Measurements from ENCODE around the gene DNAJC15. TPM values are rescaled to one million over a fixed set of nuclear protein-coding genes. Genes with fewer than 3 reads are reported as not detected.

Gene DNAJC15
- polyA plus RNA-seq, 3 donors from 2014 or later = 10.3 to 22.4 (median 22.3) TPM

- Mint-ChIP-seq H3K27ac (no peak overlapping the region), H3K9me3 (no peaks in the 10 kb centered on the region), H3K27me3 (ENCODE audit: low read depth in 3 of 3) (peaks cover 0 to 2% (median 0%) of the 10 kb centered on the region in 3 donors), H3K4me1 (peaks cover 12 to 20% of the 10 kb centered on the region in 2 donors), H3K4me3 (no peak overlapping the region), H3K36me3 (peaks cover 8 to 13% (median 9%) of the 10 kb centered on the region in 3 donors)
- DNase-seq = peak; percentile 3 to 25 (median 17)
Observed at GRCh38 chr13:43085545-43085944, 62.2 kb downstream of the DNAJC15 start.

DNA sequence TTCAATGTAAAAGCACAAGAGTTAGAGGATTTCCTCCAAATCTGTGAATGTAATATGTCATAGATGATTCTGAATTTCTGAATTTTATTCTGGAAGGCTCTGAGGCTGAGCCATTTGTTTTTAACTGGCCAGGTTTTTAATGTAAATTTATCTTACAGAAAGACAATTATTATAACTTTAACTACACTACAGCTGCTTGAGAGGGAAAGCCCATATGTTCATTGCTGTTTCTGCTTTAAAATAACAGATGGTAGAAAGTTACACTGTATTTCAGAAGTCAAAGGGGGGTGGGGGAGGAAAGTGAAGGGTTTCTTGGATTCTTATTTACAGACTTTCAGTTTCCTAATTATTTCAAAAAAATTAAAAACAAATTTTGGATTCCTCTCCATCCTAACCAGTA, 62.8 kb downstream of the DNAJC15 start:
- H3K36me3 Mint-ChIP-seq = peaks cover 5 to 13% (median 5%) of the 10 kb centered on the region in 3 donors
- peaks cover 0 to 2% (median 0%) of the 10 kb centered on the region in 3 donors for H3K27me3 Mint-ChIP-seq (ENCODE audit: low read depth in 3 of 3)
- H3K4me3 Mint-ChIP-seq = no peak overlapping the region
- no peak overlapping the region for H3K27ac Mint-ChIP-seq
- DNase-seq = no peak
- H3K9me3 Mint-ChIP-seq = no peaks in the 10 kb centered on the region
- H3K4me1 Mint-ChIP-seq = peaks cover 12 to 20% of the 10 kb centered on the region in 2 donors

- peaks cover 12 to 20% of the 10 kb centered on the region in 2 donors for H3K4me1 Mint-ChIP-seq
- peak overlapping the region; percentile 84 to 96 (median 86) for H3K4me3 Mint-ChIP-seq
- peak overlapping the region; percentile 87 to 99 (median 93) for H3K27ac Mint-ChIP-seq
- no peaks in the 10 kb centered on the region for H3K27me3 Mint-ChIP-seq (ENCODE audit: low read depth in 3 of 3)
- H3K9me3 Mint-ChIP-seq = no peaks in the 10 kb centered on the region
- DNase-seq = peak; percentile 30 to 47 (median 38)
- H3K36me3 Mint-ChIP-seq = peaks cover 8 to 20% (median 16%) of the 10 kb centered on the region in 3 donors
Observed at GRCh38 chr13:43088093-43088511, 64.7 kb downstream of the DNAJC15 start.

GRCh38 chr13:43089912-43090498, 66.6 kb downstream of the DNAJC15 start:
- no peak for DNase-seq
- no peaks in the 10 kb centered on the region for H3K9me3 Mint-ChIP-seq
- H3K4me1 Mint-ChIP-seq = peaks cover 14 to 24% of the 10 kb centered on the region in 2 donors
- no peak overlapping the region for H3K4me3 Mint-ChIP-seq
- no peak overlapping the region for H3K27ac Mint-ChIP-seq
- H3K27me3 Mint-ChIP-seq (ENCODE audit: low read depth in 3 of 3) = no peaks in the 10 kb centered on the region
- peaks cover 8 to 20% (median 16%) of the 10 kb centered on the region in 3 donors for H3K36me3 Mint-ChIP-seq

DNA sequence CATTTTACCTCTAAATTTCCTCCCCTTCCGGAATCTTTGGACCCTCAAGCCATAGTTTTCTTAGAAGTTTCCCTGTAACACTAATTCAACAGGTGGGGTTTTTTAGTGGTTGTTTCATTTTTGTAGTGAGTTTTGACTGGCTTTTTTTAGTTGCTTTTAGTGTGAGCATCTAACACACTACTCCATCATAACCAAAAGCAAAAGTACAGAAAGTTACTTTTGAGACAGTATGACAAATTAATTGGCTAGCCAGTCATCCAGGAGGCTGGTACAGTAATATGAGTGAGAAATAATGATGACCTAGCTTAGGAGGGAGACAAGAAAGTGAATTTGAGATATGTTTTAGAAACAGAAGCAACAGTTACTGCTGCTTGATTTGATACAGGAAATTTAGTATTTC, 71.5 kb downstream of the DNAJC15 start:
- DNase-seq = no peak
- Mint-ChIP-seq H3K36me3 (peaks cover 3 to 25% (median 21%) of the 10 kb centered on the region in 3 donors), H3K9me3 (no peaks in the 10 kb centered on the region), H3K4me3 (no peak overlapping the region), H3K27me3 (ENCODE audit: low read depth in 3 of 3) (no peaks in the 10 kb centered on the region), H3K27ac (peak overlapping the region in 1 of 6 donors; percentile 8), H3K4me1 (peaks cover 6 to 8% of the 10 kb centered on the region in 2 donors)

- Mint-ChIP-seq H3K27ac (peak overlapping the region in 1 of 6 donors; percentile 8), H3K4me1 (peaks cover 12 to 16% of the 10 kb centered on the region in 2 donors), H3K27me3 (ENCODE audit: low read depth in 3 of 3) (peaks cover 0 to 1% (median 0%) of the 10 kb centered on the region in 3 donors), H3K36me3 (peaks cover 3 to 21% (median 20%) of the 10 kb centered on the region in 3 donors), H3K4me3 (no peak overlapping the region), H3K9me3 (no peaks in the 10 kb centered on the region)
- no peak for DNase-seq
Observed at GRCh38 chr13:43095771-43096719, 72.7 kb downstream of the DNAJC15 start.

DNA sequence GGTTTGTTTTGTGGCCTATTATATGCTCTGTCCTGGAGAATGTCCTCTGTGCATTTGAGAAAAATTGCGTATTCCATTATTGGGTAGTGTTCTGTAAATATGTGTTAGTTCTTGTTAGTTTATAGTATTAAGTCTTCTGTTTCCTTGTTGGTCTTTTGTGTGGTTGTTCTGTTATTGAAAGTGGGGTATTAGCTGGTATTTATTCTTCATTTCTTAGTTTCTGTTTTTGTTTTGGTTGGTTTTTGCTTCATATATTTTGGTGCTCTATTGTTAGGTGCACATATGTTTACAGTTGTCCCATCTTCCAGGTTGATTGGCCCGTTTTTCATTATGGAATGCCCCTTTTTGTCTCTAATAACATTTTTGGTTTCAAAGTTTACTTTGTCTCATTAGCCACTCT, 77.3 kb downstream of the DNAJC15 start:
- DNase-seq = no peak
- Mint-ChIP-seq H3K27ac (peak overlapping the region in 1 of 6 donors; percentile 29), H3K4me1 (peaks cover 24 to 37% of the 10 kb centered on the region in 2 donors)

DNA sequence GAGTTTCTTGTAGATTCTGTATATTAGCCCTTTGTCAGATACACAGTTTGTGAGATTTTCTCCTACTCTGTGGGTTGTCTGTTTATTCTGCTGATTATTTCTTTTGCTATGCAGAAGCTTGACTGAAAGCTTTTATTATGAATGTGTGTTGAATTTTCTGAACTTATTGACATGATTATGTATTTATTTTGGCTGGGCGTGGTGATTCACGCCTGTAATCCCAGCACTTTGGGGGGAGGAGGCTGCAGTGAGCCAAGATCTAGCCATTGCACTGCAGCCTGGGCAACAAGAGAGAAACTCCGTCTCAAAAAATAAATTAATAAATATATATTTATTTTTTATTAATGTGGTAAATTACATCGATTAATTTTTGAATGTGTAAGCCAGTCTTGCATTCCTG, 78.9 kb downstream of the DNAJC15 start:
- Mint-ChIP-seq H3K36me3 (peaks cover 0 to 4% (median 3%) of the 10 kb centered on the region in 3 donors), H3K4me1 (peaks cover 24 to 37% of the 10 kb centered on the region in 2 donors), H3K9me3 (no peaks in the 10 kb centered on the region), H3K27me3 (ENCODE audit: low read depth in 3 of 3) (peaks cover 0 to 1% (median 0%) of the 10 kb centered on the region in 3 donors), H3K27ac (no peak overlapping the region), H3K4me3 (peak overlapping the region in 2 of 5 donors; percentile 22 to 44)
- no peak for DNase-seq

More for the DNA sequence above, 77.3 kb downstream of the DNAJC15 start:
- no peak overlapping the region for H3K4me3 Mint-ChIP-seq
- peaks cover 0 to 1% (median 0%) of the 10 kb centered on the region in 3 donors for H3K27me3 Mint-ChIP-seq (ENCODE audit: low read depth in 3 of 3)
- peaks cover 0 to 9% (median 8%) of the 10 kb centered on the region in 3 donors for H3K36me3 Mint-ChIP-seq
- H3K9me3 Mint-ChIP-seq = no peaks in the 10 kb centered on the region

DNA sequence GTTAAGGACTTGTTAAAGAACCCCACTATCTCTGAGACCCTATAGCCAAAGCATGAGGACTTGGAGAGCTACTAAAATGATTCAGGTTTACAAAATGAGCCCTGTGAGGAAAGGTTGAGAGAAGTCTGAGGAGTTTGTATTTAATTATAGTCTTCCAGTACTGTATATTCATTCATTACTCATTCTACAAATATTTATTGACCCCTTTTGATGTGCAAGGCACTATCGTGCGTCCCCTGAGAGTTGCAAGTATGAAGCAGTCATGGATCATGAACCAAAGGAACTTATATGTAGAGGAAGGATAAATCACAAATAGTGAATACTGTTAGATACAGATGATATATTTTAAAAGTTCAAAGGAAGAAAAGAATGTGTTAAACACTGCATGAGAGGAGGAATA, 84.4 kb downstream of the DNAJC15 start:
- H3K27ac Mint-ChIP-seq = no peak overlapping the region
- H3K4me3 Mint-ChIP-seq = no peak overlapping the region
- H3K27me3 Mint-ChIP-seq (ENCODE audit: low read depth in 3 of 3) = no peaks in the 10 kb centered on the region
- no peaks in the 10 kb centered on the region for H3K9me3 Mint-ChIP-seq
- DNase-seq = no peak
- peaks cover 8 to 15% (median 9%) of the 10 kb centered on the region in 3 donors for H3K36me3 Mint-ChIP-seq
- H3K4me1 Mint-ChIP-seq = peaks cover 7 to 12% of the 10 kb centered on the region in 2 donors

- no peak overlapping the region for H3K27ac Mint-ChIP-seq
- H3K4me1 Mint-ChIP-seq = no peaks in the 10 kb centered on the region
- peaks cover 8 to 12% (median 9%) of the 10 kb centered on the region in 3 donors for H3K36me3 Mint-ChIP-seq
- no peak for DNase-seq
- H3K9me3 Mint-ChIP-seq = no peaks in the 10 kb centered on the region
- no peak overlapping the region for H3K4me3 Mint-ChIP-seq
- H3K27me3 Mint-ChIP-seq (ENCODE audit: low read depth in 3 of 3) = no peaks in the 10 kb centered on the region
Observed at GRCh38 chr13:43110036-43110435, 86.7 kb downstream of the DNAJC15 start.

DNA sequence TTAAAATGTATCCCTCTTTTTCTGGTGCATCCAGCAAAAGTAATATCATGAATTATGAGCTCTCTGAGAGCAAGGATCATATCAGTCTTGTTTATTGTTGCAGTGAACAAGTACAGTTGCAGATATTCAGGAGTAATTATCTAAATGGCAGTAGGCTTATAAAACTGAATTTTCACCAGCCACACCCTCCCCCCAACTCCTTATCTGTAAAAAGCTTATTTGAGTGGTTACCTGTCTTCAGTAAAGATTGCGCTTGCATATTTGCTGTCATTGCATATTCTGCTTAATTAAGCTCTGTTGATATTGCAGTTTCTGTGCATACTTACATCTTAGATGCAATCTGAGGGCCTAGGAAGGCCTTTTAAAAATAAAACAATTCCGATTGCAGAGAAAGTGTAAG, 87.3 kb downstream of the DNAJC15 start:
- no peaks in the 10 kb centered on the region for H3K4me1 Mint-ChIP-seq
- H3K9me3 Mint-ChIP-seq = no peaks in the 10 kb centered on the region
- no peaks in the 10 kb centered on the region for H3K27me3 Mint-ChIP-seq (ENCODE audit: low read depth in 3 of 3)
- no peak for DNase-seq
- H3K36me3 Mint-ChIP-seq = peaks cover 8 to 12% (median 9%) of the 10 kb centered on the region in 3 donors
- H3K4me3 Mint-ChIP-seq = no peak overlapping the region
- H3K27ac Mint-ChIP-seq = no peak overlapping the region

DNA sequence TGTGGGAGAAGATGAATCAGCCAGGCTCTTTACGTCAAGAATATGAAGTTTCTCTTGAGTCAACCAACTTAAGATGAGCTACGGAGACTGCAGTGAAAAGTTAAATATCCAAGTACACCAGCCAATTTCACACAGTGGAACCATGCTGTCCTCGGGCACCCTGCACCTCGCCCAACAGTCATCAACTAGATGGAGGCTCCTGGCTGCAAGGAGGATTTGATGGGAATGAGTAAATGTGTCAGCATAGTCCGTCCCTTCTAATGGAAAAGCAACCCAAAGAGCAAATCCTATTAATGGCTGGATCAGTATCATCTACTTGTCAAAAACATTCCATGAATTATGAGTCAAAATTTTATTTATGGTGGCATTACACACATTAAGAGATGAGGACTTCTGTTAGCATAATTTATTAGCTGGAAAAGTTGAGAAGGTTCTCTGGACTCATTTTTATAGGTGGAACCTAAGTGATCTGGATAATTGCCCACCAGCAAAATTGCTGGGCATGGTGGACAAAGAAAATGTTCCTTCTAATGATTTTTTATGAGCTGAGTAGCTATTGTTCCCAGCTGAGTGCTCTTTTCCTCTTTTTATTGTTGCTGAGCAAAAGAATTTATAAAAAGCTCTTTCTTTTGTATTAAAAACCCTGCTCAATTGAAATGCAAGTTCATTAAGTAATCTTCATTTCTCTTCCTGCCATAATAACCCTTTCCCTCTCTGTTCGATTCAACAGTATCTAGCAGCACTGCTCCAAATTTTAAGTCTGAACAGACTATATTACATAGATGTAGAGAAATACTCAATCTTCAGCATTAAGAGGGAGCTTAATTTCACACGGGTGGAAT, 88.4 kb downstream of the DNAJC15 start:
- H3K4me1 Mint-ChIP-seq = no peaks in the 10 kb centered on the region
- H3K27ac Mint-ChIP-seq = no peak overlapping the region
- H3K36me3 Mint-ChIP-seq = peaks cover 8 to 12% (median 9%) of the 10 kb centered on the region in 3 donors
- H3K27me3 Mint-ChIP-seq (ENCODE audit: low read depth in 3 of 3) = no peaks in the 10 kb centered on the region
- DNase-seq = no peak
- no peaks in the 10 kb centered on the region for H3K9me3 Mint-ChIP-seq
- H3K4me3 Mint-ChIP-seq = no peak overlapping the region

DNA sequence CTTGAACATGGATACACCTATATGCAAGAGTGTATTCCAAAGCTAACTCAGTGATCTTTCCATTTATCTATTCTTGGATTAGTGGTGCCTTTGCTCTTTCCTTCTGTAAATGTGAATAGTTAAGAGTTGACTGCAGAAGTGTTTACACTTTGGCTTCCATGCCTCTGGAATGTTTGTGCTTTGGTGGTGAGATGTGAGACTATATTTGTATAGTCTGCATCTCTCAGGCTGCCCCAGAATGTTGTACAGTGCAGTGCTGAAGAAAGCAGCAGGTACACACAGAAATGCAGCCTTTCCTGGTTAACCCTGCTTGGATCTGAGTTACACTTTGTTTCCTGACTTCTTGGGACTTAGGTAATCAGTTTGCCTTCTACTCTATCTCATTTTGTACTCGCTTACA, 90.2 kb downstream of the DNAJC15 start:
- peaks cover 0 to 4% (median 4%) of the 10 kb centered on the region in 3 donors for H3K36me3 Mint-ChIP-seq
- H3K4me1 Mint-ChIP-seq = no peaks in the 10 kb centered on the region
- peak overlapping the region in 1 of 6 donors; percentile 37 for H3K27ac Mint-ChIP-seq
- H3K27me3 Mint-ChIP-seq (ENCODE audit: low read depth in 3 of 3) = peaks cover 0 to 2% (median 2%) of the 10 kb centered on the region in 3 donors
- no peak for DNase-seq
- H3K9me3 Mint-ChIP-seq = no peaks in the 10 kb centered on the region
- H3K4me3 Mint-ChIP-seq = no peak overlapping the region
